T1000 (cell line): Measurements from ENCODE around the gene KLHDC8B.

Experiments
- DNase-seq: peaks from one replicate; lab custom pipeline; 2025; ENCODE audit warnings: mixed read lengths; lab: John Stamatoyannopoulos, UW

KLHDC8B gene

GRCh38 chr3:49158792-49159191 is 12.6 kb upstream of the KLHDC8B start:
- DNase-seq: no peak

GRCh38 chr3:49161197-49161596 is 10.2 kb upstream of the KLHDC8B start:
- DNase-seq: no peak

- no peak for DNase-seq
Observed at GRCh38 chr3:49161808-49162530, 9.4 kb upstream of the KLHDC8B start.

GRCh38 chr3:49162751-49163419 is 8.5 kb upstream of the KLHDC8B start:
- DNase-seq: no peak

- no peak for DNase-seq
Observed at GRCh38 chr3:49163609-49164008, 7.8 kb upstream of the KLHDC8B start.

GRCh38 chr3:49164983-49165720 is 6.2 kb upstream of the KLHDC8B start:
- DNase-seq: no peak

GRCh38 chr3:49165771-49166751 is 5.3 kb upstream of the KLHDC8B start, which contains the start of gene CCDC71:
CCDC71 (minus strand) TSS chr3:49166331; CDS start chr3:49164208, 2,123 bp downstream.
- peak; percentile 37 for DNase-seq

- DNase-seq: no peak
Observed at GRCh38 chr3:49166752-49167556, 4.4 kb upstream of the KLHDC8B start.

- DNase-seq: no peak
Observed at GRCh38 chr3:49170744-49171118, 667 bp upstream of the KLHDC8B start.

- no peak for DNase-seq
Observed at GRCh38 chr3:49171775-49172500, 540 bp downstream of the KLHDC8B start.

- no peak for DNase-seq
Observed at GRCh38 chr3:49172551-49173041, 1.2 kb downstream of the KLHDC8B start.

- no peak for DNase-seq
Observed at GRCh38 chr3:49173116-49173791, 1.9 kb downstream of the KLHDC8B start.

GRCh38 chr3:49173792-49174170 is 2.4 kb downstream of the KLHDC8B start:
- DNase-seq: no peak

GRCh38 chr3:49174397-49174985 is 3.1 kb downstream of the KLHDC8B start:
- no peak for DNase-seq

GRCh38 chr3:49175530-49175929 is 4.1 kb downstream of the KLHDC8B start:
- DNase-seq: no peak

GRCh38 chr3:49177073-49177472 is 5.7 kb downstream of the KLHDC8B start:
- no peak for DNase-seq

- DNase-seq: no peak
Observed at GRCh38 chr3:49180116-49180515, 8.7 kb downstream of the KLHDC8B start.

- no peak for DNase-seq
Observed at GRCh38 chr3:49181351-49181750, 10.0 kb downstream of the KLHDC8B start.

GRCh38 chr3:49182682-49183081 is 11.3 kb downstream of the KLHDC8B start:
- DNase-seq: no peak
